ENCODE measurements around the gene KCND3.

Gene KCND3

DNA sequence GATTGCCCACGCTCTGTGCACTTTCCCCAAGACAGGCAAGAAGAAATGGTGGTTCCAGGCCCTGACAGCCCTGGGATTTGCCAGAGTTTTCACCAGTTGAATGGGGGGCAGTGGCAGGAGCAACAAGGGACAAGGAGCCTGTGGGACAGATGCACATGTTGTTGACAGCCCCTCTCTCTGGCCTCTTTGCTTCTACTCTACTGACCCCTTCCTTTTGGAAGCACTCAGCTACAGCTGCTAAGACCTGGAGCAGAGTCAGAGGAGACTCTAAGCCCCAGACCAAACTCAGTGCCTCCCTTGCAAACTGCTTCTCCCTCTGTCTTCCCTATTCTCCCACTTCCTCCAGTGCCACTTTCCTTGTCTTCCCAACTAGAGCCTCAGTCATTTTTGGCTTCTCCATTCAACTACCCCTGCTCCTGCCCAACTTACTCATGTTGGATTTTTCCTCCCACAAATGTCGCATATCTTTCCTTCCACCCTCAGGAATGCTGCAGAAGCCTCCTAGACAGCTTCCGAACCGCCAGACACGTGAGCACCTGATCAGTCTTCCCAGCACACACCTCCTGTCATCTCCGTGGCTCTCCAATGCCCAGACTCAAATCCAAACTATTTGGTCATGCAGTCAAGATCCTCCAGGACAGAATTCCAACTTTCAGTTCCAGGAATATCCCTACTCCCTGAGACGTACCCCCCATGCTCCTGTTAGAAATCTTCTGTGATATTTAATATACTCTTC is 259.4 kb downstream of the KCND3 start:
- DNase-seq (ENCODE audit: low read depth, low spot score), result no peak

DNA sequence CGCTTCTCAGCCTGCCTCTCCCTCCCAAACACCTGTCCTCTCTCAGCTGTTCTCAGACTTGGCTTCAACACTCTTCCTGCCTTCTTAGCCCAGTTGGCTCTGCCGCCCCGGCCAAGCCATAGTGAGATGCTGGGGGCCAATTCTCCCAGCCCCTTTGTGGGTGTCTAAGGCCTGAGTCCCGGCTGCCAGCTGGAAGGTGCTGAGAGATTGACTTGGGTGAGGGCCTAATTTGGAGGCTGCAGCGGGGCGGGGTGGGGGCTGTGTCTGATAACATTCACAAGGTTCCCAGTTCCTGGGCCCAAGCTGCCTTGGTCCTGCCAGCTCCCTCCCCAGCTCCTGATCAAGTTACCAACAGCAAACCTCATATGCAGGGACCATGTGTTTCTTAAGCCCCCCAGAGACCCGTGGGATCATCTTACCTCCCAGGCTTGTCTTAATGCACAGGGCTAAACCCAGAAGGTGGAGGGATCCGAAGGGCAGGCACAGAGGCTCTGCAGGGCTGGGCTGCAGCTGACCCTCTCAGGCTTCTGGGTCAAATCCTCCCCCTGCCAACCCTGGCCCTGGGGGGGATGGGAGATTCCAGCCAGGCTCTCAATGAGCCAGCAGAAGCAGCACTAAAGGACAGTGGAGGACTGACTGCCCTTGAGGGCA is 260.1 kb downstream of the KCND3 start:
- no peak for DNase-seq (ENCODE audit: low read depth, low spot score)

DNA sequence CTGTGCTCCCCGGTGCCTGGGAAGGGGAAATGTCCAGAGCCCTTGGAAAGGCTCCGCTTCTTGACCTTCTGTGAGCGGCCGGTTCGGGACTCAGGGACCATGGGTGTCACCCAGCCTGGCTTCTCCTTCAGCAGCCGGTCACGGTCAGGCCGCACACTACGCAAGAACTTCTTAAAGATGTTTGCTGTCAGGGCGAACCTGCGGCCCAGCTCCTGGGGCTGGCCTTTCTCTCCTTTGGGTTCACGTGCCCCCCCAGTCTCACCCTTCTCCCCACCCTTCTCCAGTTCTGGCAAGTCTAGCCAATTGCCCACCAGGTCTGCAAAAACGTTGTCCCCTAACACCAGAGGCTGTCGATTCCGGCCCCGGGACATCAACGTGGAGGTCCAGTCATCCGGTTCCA is 262.4 kb downstream of the KCND3 start:
- no peak for DNase-seq (ENCODE audit: low read depth, low spot score)

- DNase-seq (ENCODE audit: low read depth, low spot score), result no peak
Observed at GRCh38 chr1:111725192-111725591, 264.3 kb downstream of the KCND3 start.

DNA sequence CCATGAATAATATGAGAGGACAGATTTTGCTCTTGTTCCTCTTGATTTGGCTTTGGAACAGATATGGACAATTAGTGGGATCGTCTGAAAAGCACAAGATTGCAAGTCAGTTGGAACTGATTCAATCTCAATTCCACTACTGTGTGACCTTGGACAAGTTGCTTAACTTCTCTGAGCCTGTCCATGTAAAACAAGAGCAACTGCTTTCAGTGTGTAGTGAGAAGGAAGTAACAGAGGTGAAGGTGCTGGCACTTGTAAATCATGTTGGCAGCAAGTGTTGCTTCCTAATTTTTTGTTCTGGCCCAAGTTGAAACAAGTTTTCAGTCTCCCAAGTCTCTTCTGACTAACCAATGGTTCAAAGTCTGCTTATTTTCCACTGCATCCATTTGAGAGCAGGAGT is 265.6 kb downstream of the KCND3 start:
- DNase-seq (ENCODE audit: low read depth, low spot score), result no peak

- DNase-seq (ENCODE audit: low read depth, low spot score), result no peak
Observed at GRCh38 chr1:111723091-111723806, 266.2 kb downstream of the KCND3 start.

DNA sequence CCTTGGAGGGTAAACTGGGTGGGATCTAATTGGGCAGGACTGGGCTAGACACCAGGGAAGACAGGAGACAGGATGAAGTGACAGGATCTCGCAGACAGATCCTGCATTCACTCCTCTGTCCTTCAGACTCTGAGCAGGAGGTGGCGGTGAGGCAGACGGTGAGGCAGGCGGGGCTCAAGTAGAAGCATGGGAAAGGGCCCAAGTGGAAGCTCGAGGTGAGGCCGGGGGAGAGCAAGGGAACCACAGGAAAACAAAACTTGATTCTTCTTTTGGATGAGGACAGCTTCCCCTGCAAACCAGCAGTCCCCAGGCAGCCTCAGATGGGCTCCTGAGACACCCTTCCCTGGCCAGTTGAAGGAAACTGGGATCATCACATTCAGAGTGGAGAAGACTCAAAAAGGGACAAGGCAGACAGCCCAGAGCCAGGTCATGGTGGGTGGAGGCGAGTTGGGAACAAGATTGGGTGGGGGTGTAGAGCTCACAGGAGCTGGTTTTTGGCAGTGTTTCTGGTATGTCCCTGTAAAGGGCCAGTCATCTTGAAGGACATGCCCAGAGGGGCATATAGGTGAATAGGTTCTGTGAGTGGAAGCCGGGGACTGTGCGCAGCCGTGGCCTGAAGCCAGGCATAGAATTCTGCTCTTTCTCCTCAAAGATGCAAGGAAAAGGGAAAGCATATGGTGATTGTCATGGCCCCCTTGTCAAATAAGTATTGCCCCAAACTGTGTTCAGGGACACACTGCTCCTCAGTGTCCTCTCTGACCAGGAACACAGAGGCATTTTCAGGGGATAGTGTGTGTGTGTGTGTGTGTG is 268.3 kb downstream of the KCND3 start:
- DNase-seq (ENCODE audit: low read depth, low spot score), result no peak
